ENCODE data around the gene FOXO3B. TPM values are rescaled to one million over a fixed set of nuclear protein-coding genes. Genes with fewer than 3 reads are reported as not detected.
"Not testable (repeated sequence)": the region's sequence is repeated elsewhere in the genome, so short reads cannot be mapped to it uniquely, and the experiment has no call there.

FOXO3B gene
- 4.9 and 5.8 TPM in 2 replicates for total RNA-seq (2014; rRNA removed; shearing (Covaris generic))

DNA sequence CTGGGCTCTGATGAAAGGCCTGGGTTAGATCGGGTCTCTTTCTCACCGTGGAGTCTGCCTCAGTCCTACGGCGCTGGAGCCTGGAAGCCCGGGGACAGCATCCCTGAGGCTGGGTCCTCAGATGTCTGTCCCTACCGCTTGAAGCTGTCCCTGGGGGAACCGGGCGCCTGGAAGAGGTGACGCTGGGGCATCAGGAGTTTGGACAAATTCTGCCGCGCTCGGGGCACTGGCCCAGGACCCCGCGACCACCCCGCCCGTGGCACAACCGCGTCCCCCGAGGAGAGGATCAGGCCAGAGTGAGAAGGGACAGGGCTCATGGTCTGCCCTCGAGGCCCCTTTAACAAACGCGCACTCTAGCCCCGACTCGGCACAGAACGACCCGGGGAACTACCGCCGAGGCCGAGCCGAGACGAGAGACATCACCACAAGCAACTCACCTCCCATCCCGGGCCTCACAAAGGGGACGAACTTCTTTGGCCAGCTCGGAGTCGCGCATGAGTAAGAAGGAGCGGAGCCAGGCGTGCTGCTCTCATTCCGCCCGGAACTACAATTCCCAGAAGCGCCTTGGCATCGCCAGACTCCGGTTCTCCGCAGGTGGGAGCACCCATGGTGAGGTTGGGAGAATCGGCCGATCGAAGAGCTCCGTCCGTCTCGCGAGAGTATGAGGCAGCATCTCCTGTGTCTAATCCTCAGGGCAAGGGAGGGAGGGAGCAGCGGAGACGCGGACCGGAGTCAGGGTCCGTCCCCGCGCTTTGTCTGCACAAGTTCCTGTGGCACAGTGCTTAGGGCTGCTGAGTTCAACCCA, at the start of gene FOXO3B:
FOXO3B (minus strand) TSS at position 548 of the 805 bp plus-strand sequence. CDS start 663 bp downstream, outside the sequence.
- peak; percentile 84 for DNase-seq (ENCODE audit: low read depth)

DNA sequence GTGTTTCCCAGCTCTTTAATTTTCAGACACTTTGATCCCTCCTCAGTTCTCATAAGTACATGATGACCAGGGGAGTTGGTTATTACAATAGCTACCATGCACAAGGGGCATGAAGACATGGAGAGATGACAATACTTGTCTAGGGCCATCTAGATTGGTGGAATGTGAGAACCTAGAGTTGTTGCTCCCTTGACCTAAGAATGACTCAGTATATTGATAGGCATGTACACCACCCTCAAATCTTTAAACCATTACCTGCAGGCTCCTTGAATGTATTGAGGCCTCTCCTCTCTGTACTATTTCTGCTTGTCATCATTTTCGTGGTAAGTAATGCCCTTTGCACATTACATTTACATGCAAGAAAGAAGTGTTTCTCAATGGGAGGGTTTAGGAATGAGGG, 41.4 kb upstream of the FOXO3B start:
- DNase-seq (ENCODE audit: low read depth): not testable (repeated sequence)

GRCh38 chr17:18722612-18723011, 40.5 kb upstream of the FOXO3B start:
- not testable (repeated sequence) for DNase-seq (ENCODE audit: low read depth)

DNA sequence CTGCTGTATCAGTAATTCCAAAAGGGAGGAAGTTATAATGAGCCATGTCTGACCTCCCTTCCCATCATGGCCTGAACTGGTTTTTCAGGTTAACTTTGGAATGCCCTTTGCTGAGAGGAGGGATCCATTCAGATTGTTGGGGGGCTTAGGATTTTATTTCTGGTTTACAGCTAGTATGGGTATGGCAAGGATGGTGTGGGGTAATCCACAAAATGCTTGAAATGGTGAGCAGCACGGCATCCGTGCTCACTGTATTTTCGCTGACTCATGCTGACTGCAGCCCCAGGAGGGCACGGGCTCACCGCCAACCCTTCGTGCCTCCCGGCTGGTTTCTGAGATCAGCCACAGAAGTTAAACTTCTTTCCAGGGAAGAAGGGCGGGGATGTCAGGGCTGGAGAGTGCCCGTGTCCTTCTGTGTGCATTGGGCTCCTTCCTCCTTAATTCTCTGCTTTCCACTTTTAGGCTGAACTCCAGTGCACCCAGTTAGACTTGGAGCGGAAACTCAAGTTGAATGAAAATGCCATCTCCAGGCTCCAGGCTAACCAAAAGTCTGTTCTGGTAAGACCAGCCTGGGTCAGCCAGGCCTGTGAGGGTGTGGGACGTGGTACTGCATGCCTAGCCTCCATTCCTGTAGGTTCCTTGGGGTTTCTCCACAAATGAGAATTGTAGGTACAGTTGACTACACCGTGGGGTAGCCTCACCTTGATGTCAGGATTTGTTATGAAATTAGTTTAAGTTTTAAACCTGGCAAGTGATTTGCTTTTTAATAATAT, 39.8 kb upstream of the FOXO3B start:
- not testable (repeated sequence) for DNase-seq (ENCODE audit: low read depth)

GRCh38 chr17:18719428-18720110, 37.5 kb upstream of the FOXO3B start:
- not testable (repeated sequence) for DNase-seq (ENCODE audit: low read depth)

- peak; percentile 87 for DNase-seq (ENCODE audit: low read depth)
Observed at GRCh38 chr17:18718643-18719427, 36.7 kb upstream of the FOXO3B start.

DNA sequence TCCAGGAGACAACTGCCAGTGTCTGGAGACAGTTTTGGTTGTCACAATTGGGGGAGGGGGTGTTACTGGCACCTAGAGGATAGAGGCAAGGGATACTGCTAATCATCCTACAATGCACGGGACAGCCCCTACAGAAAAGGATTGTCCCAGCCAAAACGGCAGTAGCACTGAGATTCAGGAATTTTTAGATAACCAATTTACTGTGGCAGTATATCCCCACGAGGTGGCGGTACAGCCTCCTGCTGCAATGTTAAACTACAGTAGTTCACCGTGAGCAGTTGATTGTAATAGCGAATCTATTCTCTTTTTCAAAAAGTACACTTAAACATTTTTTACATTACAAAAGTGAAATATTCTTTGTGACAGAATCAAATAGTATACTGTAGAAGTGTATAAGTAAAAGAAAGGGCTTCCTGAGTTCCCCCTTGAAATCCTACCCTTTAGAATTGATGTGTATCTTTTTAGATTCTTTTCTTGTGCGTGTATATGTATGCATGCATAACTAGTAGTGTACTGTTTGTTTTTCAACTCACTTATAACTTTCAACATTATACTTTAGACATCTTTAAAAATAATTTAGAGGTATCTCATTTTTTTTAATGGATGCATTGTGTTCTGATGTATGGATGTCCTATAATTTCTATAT, 30.4 kb upstream of the FOXO3B start:
- DNase-seq (ENCODE audit: low read depth): peak; percentile 73

- DNase-seq (ENCODE audit: low read depth): not testable (repeated sequence)
Observed at GRCh38 chr17:18708215-18708614, 26.1 kb upstream of the FOXO3B start.

DNA sequence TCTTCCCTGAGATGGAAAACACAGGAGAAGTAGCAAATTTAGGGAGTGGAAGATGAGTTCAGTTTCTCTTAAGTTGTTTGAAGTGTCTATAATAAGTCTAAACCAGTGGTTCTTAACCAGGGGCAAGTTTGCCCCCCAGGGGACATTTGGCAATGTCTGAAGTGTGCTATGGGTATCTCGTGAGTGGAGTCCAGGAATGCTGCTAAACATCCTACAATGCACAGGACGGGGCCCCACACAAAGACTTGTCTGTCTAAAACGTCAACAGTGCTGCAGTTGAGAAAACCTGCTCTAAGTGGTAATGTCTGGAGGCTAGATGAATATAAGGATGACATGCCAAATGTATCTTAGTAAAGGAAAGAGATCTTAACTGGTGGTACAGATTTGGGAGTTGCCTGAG, 23.8 kb upstream of the FOXO3B start:
- DNase-seq (ENCODE audit: low read depth): not testable (repeated sequence)

- DNase-seq (ENCODE audit: low read depth): not testable (repeated sequence)
Observed at GRCh38 chr17:18698473-18699103, 16.5 kb upstream of the FOXO3B start.

GRCh38 chr17:18695143-18695542, 13.0 kb upstream of the FOXO3B start:
- not testable (repeated sequence) for DNase-seq (ENCODE audit: low read depth)

- not testable (repeated sequence) for DNase-seq (ENCODE audit: low read depth)
Observed at GRCh38 chr17:18682668-18683067, 554 bp upstream of the FOXO3B start.

GRCh38 chr17:18677381-18677780, 4.7 kb downstream of the FOXO3B start:
- DNase-seq (ENCODE audit: low read depth): not testable (repeated sequence)

- not testable (repeated sequence) for DNase-seq (ENCODE audit: low read depth)
Observed at GRCh38 chr17:18676928-18677327, 5.2 kb downstream of the FOXO3B start.

- DNase-seq (ENCODE audit: low read depth): not testable (repeated sequence)
Observed at GRCh38 chr17:18672395-18673227, 9.5 kb downstream of the FOXO3B start.

DNA sequence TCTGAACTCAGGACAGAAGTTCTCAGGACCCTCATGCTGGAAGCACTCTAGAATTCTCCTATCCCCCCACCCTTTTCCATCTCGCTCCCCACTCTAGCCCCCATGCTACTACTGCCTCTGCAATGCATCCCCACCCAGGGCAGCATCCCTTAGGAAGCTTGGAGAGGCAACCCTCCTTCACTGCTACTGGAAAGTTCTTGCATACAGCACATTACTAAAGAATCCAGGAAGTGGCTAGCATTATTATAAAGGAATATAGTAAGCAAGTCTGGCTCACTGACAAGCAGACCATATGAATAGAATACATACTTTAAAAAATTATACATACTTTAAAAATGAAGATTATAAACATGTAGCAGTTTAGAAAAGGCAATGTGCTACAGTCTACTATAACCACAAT, 13.5 kb downstream of the FOXO3B start:
- DNase-seq (ENCODE audit: low read depth): not testable (repeated sequence)

GRCh38 chr17:18667535-18667934, 14.6 kb downstream of the FOXO3B start:
- DNase-seq (ENCODE audit: low read depth): not testable (repeated sequence)

DNA sequence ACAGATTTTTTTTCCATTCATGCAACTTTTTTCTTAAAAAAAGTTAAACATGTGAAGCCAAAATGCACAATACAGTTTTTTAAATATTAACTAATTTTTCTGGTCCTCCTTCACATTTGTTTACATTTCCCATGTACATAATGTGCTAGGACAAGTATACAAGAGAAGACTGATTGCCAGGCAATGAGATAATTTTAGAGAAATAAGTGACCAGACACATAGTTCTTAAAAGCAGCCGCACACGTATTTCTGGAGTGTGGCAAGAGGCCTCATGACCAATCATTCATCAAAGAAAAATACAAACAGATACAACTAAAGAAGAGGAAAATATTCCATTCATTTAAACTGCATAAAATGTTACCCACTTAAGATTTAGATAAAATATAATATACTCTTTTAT, 15.8 kb downstream of the FOXO3B start:
- DNase-seq (ENCODE audit: low read depth): not testable (repeated sequence)

- not testable (repeated sequence) for DNase-seq (ENCODE audit: low read depth)
Observed at GRCh38 chr17:18661924-18662624, 20.0 kb downstream of the FOXO3B start.
